ENCODE measurements around the gene TEX12.

DNA sequence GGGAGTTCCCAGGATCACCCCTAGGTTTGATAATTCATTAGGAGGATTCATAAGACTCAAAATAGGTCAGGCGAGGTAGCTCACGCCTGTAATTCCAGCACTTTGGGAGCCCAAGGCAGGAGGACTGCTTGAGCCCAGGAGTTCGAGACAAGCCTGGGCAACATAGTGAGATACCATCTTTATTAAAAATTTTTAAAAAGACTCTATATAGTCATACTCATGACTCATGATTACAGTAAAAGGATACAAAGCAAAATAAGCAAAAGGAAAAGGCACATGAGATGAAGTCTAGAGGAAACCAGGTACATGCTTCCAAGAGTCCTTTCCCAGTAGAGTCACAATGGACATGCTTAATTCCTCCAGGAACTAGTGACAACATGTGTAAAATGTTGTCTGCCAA, 45.1 kb downstream of the TEX12 start:
- TF ChIP-seq, protein P1, sequence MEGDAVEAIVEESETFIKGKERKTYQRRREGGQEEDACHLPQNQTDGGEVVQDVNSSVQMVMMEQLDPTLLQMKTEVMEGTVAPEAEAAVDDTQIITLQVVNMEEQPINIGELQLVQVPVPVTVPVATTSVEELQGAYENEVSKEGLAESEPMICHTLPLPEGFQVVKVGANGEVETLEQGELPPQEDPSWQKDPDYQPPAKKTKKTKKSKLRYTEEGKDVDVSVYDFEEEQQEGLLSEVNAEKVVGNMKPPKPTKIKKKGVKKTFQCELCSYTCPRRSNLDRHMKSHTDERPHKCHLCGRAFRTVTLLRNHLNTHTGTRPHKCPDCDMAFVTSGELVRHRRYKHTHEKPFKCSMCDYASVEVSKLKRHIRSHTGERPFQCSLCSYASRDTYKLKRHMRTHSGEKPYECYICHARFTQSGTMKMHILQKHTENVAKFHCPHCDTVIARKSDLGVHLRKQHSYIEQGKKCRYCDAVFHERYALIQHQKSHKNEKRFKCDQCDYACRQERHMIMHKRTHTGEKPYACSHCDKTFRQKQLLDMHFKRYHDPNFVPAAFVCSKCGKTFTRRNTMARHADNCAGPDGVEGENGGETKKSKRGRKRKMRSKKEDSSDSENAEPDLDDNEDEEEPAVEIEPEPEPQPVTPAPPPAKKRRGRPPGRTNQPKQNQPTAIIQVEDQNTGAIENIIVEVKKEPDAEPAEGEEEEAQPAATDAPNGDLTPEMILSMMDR (IDR thresholded peaks at IDR 0.05; ENCODE audit: low read length): no peak
- TF ChIP-seq EZH2phosphoT487 (IDR thresholded peaks at IDR 0.05; ENCODE audit: low read length): no peak

Data from MM.1S (cell line).